Vagina (tissue), 2 donors: ENCODE measurements around the gene RSPH10B.
"Not testable (repeated sequence)": the region's sequence is repeated elsewhere in the genome, so short reads cannot be mapped to it uniquely, and the experiment has no call there.

Experiments
- POLR2A ChIP-seq, 2 donors: fragments of 450-650 bp; IDR thresholded peaks; one replicate each; pipeline ENCODE4 v1.6.1; 2017; ENCODE audit warnings: antibody characterized with exemption in 2 of 2, mild to moderate bottlenecking in 2 of 2, moderate library complexity in 2 of 2
- POLR2AphosphoS5 ChIP-seq, 2 donors: sonication (generic); formaldehyde crosslinking; IDR thresholded peaks; one replicate each; pipeline ENCODE4 v1.9.0; 2017; ENCODE audit warnings: antibody characterized with exemption in 2 of 2, mild to moderate bottlenecking in 2 of 2, low read depth in 1 of 2; ENCODE audit not compliant: insufficient read depth in 1 of 2
- TF ChIP-seq, protein P1 (sequence below), 3 experiments: fragments of 450-650 bp in 2 of 3; fragments of 200-600 bp in 1 of 3; sonication (generic) in 1 of 3; IDR thresholded peaks; one replicate each; pipeline ENCODE4 v1.5.1; 2017 to 2019; ENCODE audit warnings: antibody characterized with exemption in 3 of 3, mild to moderate bottlenecking in 2 of 3, moderate library complexity in 2 of 3

GRCh38 chr7:5879591-5879990 lies 90.9 kb downstream of the RSPH10B start:
- TF ChIP-seq, protein P1, sequence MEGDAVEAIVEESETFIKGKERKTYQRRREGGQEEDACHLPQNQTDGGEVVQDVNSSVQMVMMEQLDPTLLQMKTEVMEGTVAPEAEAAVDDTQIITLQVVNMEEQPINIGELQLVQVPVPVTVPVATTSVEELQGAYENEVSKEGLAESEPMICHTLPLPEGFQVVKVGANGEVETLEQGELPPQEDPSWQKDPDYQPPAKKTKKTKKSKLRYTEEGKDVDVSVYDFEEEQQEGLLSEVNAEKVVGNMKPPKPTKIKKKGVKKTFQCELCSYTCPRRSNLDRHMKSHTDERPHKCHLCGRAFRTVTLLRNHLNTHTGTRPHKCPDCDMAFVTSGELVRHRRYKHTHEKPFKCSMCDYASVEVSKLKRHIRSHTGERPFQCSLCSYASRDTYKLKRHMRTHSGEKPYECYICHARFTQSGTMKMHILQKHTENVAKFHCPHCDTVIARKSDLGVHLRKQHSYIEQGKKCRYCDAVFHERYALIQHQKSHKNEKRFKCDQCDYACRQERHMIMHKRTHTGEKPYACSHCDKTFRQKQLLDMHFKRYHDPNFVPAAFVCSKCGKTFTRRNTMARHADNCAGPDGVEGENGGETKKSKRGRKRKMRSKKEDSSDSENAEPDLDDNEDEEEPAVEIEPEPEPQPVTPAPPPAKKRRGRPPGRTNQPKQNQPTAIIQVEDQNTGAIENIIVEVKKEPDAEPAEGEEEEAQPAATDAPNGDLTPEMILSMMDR (IDR thresholded peaks at IDR 0.05) = not testable (repeated sequence)
- not testable (repeated sequence) for TF ChIP-seq POLR2A (IDR thresholded peaks at IDR 0.05); POLR2AphosphoS5 (IDR thresholded peaks at IDR 0.05; ENCODE audit: insufficient read depth in 1 of 2, low read depth in 1 of 2)
